ENCODE measurements around the gene SMIM23.

SMIM23 gene

DNA sequence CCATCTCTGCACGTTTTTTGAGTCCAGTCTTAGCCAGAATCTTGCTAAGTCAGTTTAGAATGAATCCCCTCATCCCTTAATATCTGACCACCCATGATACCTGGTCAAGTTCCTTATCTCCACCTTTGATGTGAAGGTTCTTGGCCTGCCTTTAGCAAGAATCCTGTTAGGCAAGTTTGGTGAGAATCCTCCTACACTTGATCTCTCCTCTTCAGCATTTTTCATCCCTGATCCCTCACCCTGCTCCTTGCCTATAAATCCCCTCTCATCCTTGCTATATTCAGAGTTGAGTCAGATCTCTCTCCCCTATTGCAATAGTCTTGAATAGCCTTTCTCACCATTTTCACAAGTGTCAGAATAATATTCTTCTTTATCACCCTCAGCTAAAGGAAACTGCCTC, 31.0 kb downstream of the SMIM23 start:
- DNase-seq (ENCODE audit: low spot score), result no peak

DNA sequence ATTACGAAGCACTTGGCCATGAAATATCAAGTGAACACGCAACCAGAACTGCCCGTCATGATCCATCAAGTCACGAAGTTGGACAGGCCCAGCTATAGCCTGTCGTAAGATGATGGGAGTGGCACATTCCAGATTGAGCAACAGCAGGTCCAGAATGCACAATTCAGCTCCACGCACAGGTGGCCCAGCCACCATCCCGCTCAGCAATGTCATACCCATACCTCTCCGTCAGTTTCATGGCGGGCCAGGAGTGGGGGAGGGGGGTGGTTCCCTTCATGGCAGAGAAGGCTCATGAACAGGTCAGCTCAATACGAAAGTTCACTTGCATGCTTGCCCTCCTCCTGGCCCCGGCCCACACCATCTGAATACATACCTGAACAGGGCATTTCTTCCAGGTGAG, 34.9 kb downstream of the SMIM23 start:
- DNase-seq (ENCODE audit: low spot score), result no peak

DNA sequence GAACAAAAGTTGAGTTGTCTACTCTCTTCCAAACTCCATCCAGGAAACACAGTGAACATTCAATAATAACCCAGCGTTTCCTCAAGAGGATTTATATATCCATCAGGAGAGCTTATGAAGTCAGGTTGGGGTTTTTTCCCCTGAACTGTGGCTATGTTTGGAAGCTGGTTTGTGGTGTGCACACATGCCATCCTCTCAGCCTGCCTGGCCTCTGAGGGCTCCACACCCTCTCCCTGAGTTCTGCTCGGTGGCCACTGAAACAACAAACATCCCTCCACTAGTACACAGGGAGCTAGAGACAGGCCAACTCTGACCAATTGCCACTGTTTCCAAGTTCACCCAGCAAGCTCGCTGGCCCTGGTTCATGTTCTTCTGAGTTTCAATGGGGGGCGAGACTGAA, 35.7 kb downstream of the SMIM23 start:
- DNase-seq (ENCODE audit: low spot score), result no peak

- no peak for DNase-seq (ENCODE audit: low spot score)
Observed at GRCh38 chr5:171823269-171823668, 37.7 kb downstream of the SMIM23 start.

GRCh38 chr5:171825051-171825450, 39.4 kb downstream of the SMIM23 start:
- DNase-seq (ENCODE audit: low spot score), result no peak

- no peak for DNase-seq (ENCODE audit: low spot score)
Observed at GRCh38 chr5:171826132-171826531, 40.5 kb downstream of the SMIM23 start.

- no peak for DNase-seq (ENCODE audit: low spot score)
Observed at GRCh38 chr5:171827162-171827561, 41.5 kb downstream of the SMIM23 start.

DNA sequence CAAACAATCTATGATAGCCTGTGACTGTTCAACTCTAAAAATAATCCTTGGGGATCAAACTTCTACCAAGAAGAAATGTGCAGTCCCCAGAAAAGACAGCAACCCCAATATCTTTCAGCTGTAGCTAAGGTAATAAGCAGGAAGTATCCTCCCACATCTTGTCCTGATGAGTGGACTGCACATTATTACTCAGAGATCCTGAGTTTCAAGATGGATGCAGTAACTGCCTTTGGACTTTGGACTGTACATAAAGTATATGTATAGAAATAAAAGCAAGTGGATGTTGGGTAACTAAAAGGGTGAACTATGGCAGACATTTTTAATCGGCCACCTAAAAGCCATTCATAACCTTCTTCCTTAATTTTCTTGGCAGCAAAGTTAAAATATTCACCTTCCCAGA, 45.1 kb downstream of the SMIM23 start:
- no peak for DNase-seq (ENCODE audit: low spot score)

- no peak for DNase-seq (ENCODE audit: low spot score)
Observed at GRCh38 chr5:171832775-171833174, 47.2 kb downstream of the SMIM23 start.

DNA sequence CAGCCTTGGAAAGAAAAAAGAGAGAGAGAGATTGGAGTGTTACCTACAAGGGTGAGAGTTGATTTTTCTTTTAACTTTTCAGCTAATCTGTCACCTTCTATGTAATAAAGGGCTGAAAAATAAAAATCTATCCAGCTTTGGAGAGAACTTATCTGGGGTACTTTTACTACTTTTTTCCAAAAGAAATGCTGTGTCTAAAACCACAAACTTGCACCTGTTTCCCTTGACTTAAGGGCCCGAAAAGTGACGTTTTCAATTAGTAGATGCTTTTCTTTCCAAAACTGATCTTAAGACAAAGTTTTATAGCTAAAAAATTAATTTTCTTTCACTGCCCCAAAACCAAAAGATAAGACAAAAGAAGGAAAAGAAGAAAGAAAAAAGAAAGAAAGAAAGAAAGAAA, 48.8 kb downstream of the SMIM23 start:
- DNase-seq (ENCODE audit: low spot score), result no peak

DNA sequence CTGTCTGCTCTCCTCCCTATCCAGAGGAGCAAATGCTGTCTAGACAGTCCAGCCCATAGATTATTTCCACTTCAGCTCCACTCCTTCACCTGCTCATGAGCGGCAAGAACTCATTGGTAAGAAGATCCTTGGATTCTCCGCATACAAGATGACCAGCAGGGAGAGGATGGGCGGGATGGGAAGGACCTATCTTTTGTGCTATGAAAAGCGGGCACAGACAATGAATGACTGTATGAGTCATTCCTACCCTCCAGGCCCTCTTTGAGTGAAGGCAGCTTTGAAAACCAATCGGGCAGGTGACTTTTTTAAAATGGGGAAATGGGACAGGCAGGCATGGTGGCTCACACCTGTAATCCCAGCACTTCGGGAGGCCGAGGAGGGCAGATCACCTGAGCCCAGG, 49.4 kb downstream of the SMIM23 start:
- DNase-seq (ENCODE audit: low spot score), result no peak

DNA sequence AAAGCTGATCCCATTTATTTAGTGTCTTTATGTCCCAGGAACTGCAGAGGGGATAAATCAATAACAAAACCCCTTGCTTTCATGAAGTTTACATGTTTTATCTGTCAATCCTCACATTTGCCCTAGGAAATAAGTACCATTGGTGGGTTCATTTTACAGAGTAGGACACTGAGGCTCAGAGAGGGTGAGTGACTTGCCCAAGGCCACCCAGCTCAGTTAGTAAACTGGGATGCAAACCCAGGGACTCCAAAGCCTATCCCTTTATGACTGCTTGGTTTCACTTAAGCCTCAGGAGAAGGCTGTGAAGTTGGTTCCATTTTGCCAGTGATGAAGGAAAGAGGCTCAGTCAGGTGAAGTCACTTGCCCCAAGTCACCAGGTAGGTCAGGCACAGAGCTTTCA, 51.9 kb downstream of the SMIM23 start:
- DNase-seq (ENCODE audit: low spot score), result no peak

- no peak for DNase-seq (ENCODE audit: low spot score)
Observed at GRCh38 chr5:171838066-171838465, 52.4 kb downstream of the SMIM23 start.

- no peak for DNase-seq (ENCODE audit: low spot score)
Observed at GRCh38 chr5:171839112-171839511, 53.5 kb downstream of the SMIM23 start.

DNA sequence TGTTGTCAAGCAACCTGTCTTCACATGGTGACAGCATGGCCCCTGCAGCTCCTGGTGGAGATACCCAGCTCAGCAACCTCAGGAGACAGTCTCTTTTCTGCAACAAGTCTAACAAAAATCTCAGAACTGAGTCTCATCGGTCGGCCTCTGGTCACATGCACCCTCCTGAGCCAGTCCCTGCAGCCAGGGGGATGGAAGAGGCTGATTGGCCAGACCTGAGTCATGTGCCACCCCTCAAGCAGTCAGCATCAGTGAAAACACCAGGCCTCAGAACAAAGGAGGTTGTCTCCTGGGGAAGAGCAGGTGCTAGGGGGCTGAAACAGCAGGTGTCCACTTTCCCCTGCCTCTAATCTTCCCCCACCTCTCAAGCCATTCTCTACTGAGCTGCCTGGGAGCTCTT, 54.4 kb downstream of the SMIM23 start:
- no peak for DNase-seq (ENCODE audit: low spot score)

All from HuH-7.5 (cell line).